NCI-H82 treated with DMSO at 0.1 percent for 48 hours (cell line): ENCODE measurements around the gene GP1BA.

Source experiments
- DNase-seq: peaks from one replicate; lab custom pipeline; 2025; ENCODE audit not compliant: unreplicated experiment; lab: John Stamatoyannopoulos, UW

GP1BA gene

GRCh38 chr17:4949321-4950074 lies 17.4 kb downstream of the GP1BA start:
- DNase-seq = peak; percentile 44

- no peak for DNase-seq
Observed at GRCh38 chr17:4950075-4950745, 18.1 kb downstream of the GP1BA start.

GRCh38 chr17:4950746-4951204 lies 18.7 kb downstream of the GP1BA start, which contains the start of gene ENO3:
Gene ENO3, plus strand, starts transcription at chr17:4951119. Its CDS starts 711 bp downstream, at chr17:4951830.
- DNase-seq = peak; percentile 79

- no peak for DNase-seq
Observed at GRCh38 chr17:4951486-4951885, 19.4 kb downstream of the GP1BA start.

GRCh38 chr17:4953451-4953961 lies 21.4 kb downstream of the GP1BA start:
- no peak for DNase-seq

GRCh38 chr17:4955091-4955490 lies 23.0 kb downstream of the GP1BA start:
- DNase-seq = no peak

- no peak for DNase-seq
Observed at GRCh38 chr17:4956493-4957061, 24.5 kb downstream of the GP1BA start.

GRCh38 chr17:4958102-4958501 lies 26.0 kb downstream of the GP1BA start:
- no peak for DNase-seq

- DNase-seq = no peak
Observed at GRCh38 chr17:4959261-4959965, 27.3 kb downstream of the GP1BA start.

GRCh38 chr17:4960279-4960922 lies 28.3 kb downstream of the GP1BA start:
- DNase-seq = no peak

GRCh38 chr17:4965311-4965986 lies 33.4 kb downstream of the GP1BA start:
- no peak for DNase-seq

GRCh38 chr17:4966844-4967538 lies 34.9 kb downstream of the GP1BA start:
- DNase-seq = peak; percentile 100

GRCh38 chr17:4967539-4968485 lies 35.7 kb downstream of the GP1BA start, which contains the start of gene SPAG7:
Gene SPAG7, minus strand, starts transcription at chr17:4967817. Its CDS starts 13 bp downstream, at chr17:4967804.
- DNase-seq = peak; percentile 95

GRCh38 chr17:4968486-4969046 lies 36.5 kb downstream of the GP1BA start:
- DNase-seq = no peak

- DNase-seq = no peak
Observed at GRCh38 chr17:4969047-4969550, 37.0 kb downstream of the GP1BA start.

GRCh38 chr17:4969551-4970173 lies 37.6 kb downstream of the GP1BA start:
- no peak for DNase-seq

- DNase-seq = no peak
Observed at GRCh38 chr17:4970273-4970672, 38.2 kb downstream of the GP1BA start.
